Measurements from ENCODE around the gene HIBCH. TPM values are rescaled to one million over a fixed set of nuclear protein-coding genes. Genes with fewer than 3 reads are reported as not detected.
"Not testable (repeated sequence)": the region's sequence is repeated elsewhere in the genome, so short reads cannot be mapped to it uniquely, and the experiment has no call there.

The HIBCH gene, protein sequence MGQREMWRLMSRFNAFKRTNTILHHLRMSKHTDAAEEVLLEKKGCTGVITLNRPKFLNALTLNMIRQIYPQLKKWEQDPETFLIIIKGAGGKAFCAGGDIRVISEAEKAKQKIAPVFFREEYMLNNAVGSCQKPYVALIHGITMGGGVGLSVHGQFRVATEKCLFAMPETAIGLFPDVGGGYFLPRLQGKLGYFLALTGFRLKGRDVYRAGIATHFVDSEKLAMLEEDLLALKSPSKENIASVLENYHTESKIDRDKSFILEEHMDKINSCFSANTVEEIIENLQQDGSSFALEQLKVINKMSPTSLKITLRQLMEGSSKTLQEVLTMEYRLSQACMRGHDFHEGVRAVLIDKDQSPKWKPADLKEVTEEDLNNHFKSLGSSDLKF
- total RNA-seq (2012; rRNA removed) = 10.3 and 13.2 TPM in 2 replicates

DNA sequence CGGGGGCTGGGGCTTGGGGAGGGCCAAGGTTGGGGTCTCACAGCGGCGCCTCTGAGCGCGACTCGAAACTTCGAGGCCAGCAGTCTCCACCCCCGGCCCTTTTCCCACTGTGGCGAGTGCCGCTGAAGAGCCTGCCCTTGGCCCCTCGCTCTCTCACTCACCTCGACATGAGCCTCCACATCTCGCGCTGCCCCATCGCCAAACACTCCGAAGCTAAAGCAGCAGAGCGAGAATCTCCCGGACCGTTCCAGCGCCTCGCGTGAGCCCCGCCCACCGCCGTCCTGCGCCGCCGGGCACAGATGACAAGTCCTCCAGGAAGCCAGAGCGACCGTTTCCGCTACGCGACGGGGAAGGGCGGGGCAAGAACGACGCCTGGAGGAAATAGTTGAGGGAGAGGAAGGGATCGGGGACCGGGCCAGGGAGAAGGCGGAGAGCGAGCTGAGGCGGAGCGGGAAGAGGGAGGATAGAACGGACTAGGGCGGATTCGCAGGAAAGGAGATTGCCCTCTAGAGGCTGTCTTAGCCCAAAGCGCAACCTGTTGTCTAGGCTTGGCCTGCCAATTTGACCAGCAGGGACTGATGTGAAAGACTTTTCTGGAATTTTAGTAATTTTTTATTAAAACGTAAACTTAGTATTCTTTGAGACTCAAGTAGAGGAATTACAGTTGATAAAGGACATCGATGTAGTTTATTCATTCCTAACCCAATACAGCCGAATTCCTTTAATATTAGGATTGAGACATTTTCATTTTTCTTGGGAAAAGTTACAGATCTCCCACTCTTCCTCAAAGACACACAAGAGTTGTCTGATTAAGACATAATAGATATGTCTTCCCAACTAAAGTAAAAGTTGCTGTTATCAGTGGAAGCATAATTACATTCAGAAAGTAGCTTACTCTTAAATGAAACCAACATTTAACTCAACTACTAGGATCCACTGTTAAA lies at the start of gene HIBCH:
Gene HIBCH, minus strand, starts transcription at position 272 of the 944 bp plus-strand sequence. Its CDS starts 76 bp downstream, at position 196.
- peak within 1 kb of the TSS; percentile 88 for H3K4me3 ChIP-seq (ENCODE audit: low read length)
- H3K4me1 ChIP-seq (ENCODE audit: control insufficient read depth, insufficient read depth, low read length) = peaks cover 24% of the 10 kb centered on the region
- H3K27me3 ChIP-seq (ENCODE audit: control insufficient read depth, insufficient read depth, low read length) = no peaks in the 10 kb centered on the region
- H3K36me3 ChIP-seq (ENCODE audit: insufficient read depth, low read length) = no peaks in the 10 kb centered on the region
- H3K4me2 ChIP-seq (ENCODE audit: low read length) = peak within 1 kb of the TSS; percentile 93
- peak within 1 kb of the TSS; percentile 83 for H3K9ac ChIP-seq (ENCODE audit: low read depth, low read length)
- no peaks in the 10 kb centered on the region for H3K9me3 ChIP-seq (replicated peaks; ENCODE audit: low read length)

DNA sequence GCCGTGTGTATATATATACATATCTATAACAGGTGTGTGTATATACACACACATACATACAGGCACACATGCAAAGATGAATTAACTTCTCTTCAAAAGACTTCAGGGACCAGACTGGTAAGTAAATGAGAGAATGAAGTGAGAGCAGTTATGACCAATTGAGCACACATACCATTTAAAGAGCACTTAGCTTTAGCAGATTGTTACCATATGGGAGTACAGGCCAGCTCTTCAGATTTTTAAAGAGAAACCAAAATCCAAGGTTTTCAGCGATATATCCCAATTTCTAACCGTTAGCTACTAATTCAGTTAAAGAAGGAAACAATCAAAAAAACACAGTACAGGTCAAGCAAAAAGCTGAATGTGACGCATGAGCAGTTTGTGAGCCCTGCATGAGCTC lies 47.5 kb upstream of the HIBCH start:
- Histone ChIP-seq H3K4me1 (ENCODE audit: control insufficient read depth, insufficient read depth, low read length) (no peaks in the 10 kb centered on the region), H3K27me3 (ENCODE audit: control insufficient read depth, insufficient read depth, low read length) (no peaks in the 10 kb centered on the region), H3K9me3 (replicated peaks; ENCODE audit: low read length) (no peaks in the 10 kb centered on the region), H3K4me2 (ENCODE audit: low read length) (no peak overlapping the region), H3K36me3 (ENCODE audit: insufficient read depth, low read length) (peaks cover 30% of the 10 kb centered on the region), H3K9ac (ENCODE audit: low read depth, low read length) (no peak overlapping the region), H3K4me3 (ENCODE audit: low read length) (no peak overlapping the region)

DNA sequence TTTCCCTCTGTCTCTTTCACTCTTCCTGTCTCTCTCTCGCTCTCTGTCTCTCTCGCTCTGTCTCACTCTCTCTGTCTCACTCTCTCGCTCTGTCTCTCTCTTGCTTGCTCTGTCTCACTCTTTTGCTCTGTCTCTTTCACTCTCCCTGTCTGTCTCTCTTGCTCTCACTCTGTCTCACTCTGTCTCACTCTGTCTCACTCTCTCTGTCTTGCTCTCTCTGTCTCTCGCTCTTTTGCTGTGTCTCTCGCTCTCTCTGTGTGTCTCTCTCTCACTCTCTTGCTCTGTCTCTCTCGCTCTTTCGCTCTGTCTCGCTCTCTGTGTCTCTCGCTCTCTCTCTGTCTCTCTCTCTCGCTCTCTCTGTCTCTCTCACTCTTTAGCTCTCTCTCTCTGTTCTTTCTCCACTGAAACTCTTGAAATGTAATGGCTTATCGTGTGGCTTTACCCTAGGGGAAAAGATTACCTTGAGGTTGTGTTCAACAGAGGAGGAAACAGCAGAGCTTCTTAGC lies 46.7 kb upstream of the HIBCH start:
- no peaks in the 10 kb centered on the region for H3K4me1 ChIP-seq (ENCODE audit: control insufficient read depth, insufficient read depth, low read length)
- no peaks in the 10 kb centered on the region for H3K27me3 ChIP-seq (ENCODE audit: control insufficient read depth, insufficient read depth, low read length)
- no peak overlapping the region for H3K9ac ChIP-seq (ENCODE audit: low read depth, low read length)
- H3K4me3 ChIP-seq (ENCODE audit: low read length) = no peak overlapping the region
- no peak overlapping the region for H3K4me2 ChIP-seq (ENCODE audit: low read length)
- H3K36me3 ChIP-seq (ENCODE audit: insufficient read depth, low read length) = peaks cover 30% of the 10 kb centered on the region
- no peaks in the 10 kb centered on the region for H3K9me3 ChIP-seq (replicated peaks; ENCODE audit: low read length)

DNA sequence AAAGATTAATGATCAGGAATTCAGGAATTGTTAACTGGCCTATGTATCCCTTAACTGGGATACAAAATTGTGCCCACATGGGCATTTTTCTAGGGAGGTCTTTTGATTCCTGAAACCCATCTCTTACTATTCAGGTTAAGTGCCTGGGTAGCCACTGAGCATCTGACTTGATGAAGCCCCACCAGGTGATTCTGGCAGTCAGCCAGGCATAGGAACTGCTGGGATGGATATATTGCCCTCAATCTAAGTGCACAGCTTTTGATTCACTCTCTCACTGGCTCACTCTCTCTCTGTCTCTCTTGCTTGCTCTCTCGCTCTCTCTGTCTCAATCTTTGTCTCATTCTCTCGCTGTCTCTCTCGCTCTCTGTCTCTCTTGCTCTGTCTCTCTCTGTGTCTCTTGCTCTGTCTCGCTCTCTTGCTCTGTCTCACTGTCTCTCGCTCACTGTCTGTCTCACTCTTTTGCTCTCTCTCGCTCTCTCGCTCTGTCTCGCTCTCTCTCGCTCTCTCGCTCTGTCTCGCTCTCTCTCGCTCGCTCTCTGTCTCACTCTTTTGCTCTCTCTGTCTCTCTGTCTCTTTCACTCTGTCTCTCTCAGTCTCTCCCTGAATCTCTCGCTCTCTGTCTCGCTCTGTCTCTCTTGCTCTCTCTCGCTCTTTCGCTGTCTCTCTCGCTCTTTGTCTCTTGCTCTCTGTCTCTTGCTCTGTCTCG lies 46.0 kb upstream of the HIBCH start:
- no peaks in the 10 kb centered on the region for H3K4me1 ChIP-seq (ENCODE audit: control insufficient read depth, insufficient read depth, low read length)
- no peaks in the 10 kb centered on the region for H3K9me3 ChIP-seq (replicated peaks; ENCODE audit: low read length)
- H3K27me3 ChIP-seq (ENCODE audit: control insufficient read depth, insufficient read depth, low read length) = no peaks in the 10 kb centered on the region
- H3K36me3 ChIP-seq (ENCODE audit: insufficient read depth, low read length) = peaks cover 27% of the 10 kb centered on the region
- H3K4me3 ChIP-seq (ENCODE audit: low read length) = no peak overlapping the region
- no peak overlapping the region for H3K4me2 ChIP-seq (ENCODE audit: low read length)
- no peak overlapping the region for H3K9ac ChIP-seq (ENCODE audit: low read depth, low read length)

DNA sequence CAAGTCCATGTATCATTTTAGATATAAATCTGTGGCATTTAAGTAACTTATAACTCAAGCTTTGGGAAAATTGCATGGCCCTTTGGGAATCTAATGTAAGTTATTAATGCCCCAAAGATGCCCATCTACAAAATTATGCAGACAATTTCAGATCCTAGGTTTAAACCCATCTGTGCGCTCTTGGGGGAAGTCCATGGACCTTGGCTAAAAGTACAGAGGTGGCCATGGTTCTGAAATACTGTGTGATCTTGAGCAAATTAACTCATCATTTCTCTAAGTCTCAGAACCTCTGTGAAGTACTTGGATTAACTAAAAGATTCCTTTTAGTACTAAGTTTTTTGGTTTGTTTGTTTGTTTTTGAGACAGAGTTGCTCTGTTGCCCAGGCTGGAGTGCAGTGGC lies 43.3 kb upstream of the HIBCH start:
- no peaks in the 10 kb centered on the region for H3K9me3 ChIP-seq (replicated peaks; ENCODE audit: low read length)
- no peak overlapping the region for H3K4me2 ChIP-seq (ENCODE audit: low read length)
- peaks cover 10% of the 10 kb centered on the region for H3K36me3 ChIP-seq (ENCODE audit: insufficient read depth, low read length)
- H3K4me1 ChIP-seq (ENCODE audit: control insufficient read depth, insufficient read depth, low read length) = peaks cover 17% of the 10 kb centered on the region
- no peaks in the 10 kb centered on the region for H3K27me3 ChIP-seq (ENCODE audit: control insufficient read depth, insufficient read depth, low read length)
- H3K4me3 ChIP-seq (ENCODE audit: low read length) = no peak overlapping the region
- no peak overlapping the region for H3K9ac ChIP-seq (ENCODE audit: low read depth, low read length)

DNA sequence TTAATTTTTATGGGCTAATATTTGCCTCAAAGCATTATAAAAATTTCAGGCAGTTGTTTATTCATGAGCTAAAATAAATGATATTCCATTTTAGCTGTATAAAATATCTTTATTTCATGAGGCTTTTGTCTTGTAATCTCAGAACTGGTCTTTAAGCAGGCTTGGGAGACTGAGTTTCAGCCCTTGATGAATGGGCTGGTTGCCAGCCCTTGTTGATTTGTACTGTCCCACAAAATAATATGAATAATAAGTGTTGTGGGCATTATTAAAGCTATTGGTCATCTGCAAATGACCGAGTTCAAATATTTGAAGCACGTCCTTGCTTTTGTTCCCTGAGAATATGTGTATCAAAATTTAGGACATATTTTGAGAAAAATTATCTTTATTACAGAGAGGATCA lies 41.9 kb upstream of the HIBCH start:
- H3K4me2 ChIP-seq (ENCODE audit: low read length) = no peak overlapping the region

DNA sequence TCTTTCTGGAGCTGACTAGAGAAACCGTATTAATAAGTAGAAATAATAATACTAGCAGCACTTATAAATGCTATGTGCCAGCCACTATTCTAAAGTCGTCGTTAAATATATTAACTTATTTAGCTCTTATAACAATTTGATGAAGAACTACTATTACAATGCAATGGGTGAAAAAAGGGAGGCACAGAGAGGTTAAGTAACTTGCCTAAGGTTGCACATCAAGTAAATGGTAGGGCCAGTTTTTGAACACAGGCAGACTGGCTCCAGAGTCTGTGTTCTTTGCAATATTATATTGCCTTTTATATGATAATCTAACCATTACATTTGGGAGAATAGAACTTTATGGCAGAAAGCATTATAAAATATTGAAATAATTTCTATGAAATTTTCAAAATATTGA lies 41.3 kb upstream of the HIBCH start:
- no peak overlapping the region for H3K4me2 ChIP-seq (ENCODE audit: low read length)
- H3K9me3 ChIP-seq (replicated peaks; ENCODE audit: low read length) = no peaks in the 10 kb centered on the region
- no peaks in the 10 kb centered on the region for H3K27me3 ChIP-seq (ENCODE audit: control insufficient read depth, insufficient read depth, low read length)
- H3K4me1 ChIP-seq (ENCODE audit: control insufficient read depth, insufficient read depth, low read length) = peaks cover 17% of the 10 kb centered on the region
- H3K4me3 ChIP-seq (ENCODE audit: low read length) = no peak overlapping the region
- no peak overlapping the region for H3K9ac ChIP-seq (ENCODE audit: low read depth, low read length)
- peaks cover 4% of the 10 kb centered on the region for H3K36me3 ChIP-seq (ENCODE audit: insufficient read depth, low read length)

More for the DNA sequence above, 41.9 kb upstream of the HIBCH start:
- Histone ChIP-seq H3K4me1 (ENCODE audit: control insufficient read depth, insufficient read depth, low read length) (peaks cover 17% of the 10 kb centered on the region), H3K9ac (ENCODE audit: low read depth, low read length) (no peak overlapping the region), H3K4me3 (ENCODE audit: low read length) (no peak overlapping the region), H3K9me3 (replicated peaks; ENCODE audit: low read length) (no peaks in the 10 kb centered on the region), H3K27me3 (ENCODE audit: control insufficient read depth, insufficient read depth, low read length) (no peaks in the 10 kb centered on the region), H3K36me3 (ENCODE audit: insufficient read depth, low read length) (peaks cover 4% of the 10 kb centered on the region)

DNA sequence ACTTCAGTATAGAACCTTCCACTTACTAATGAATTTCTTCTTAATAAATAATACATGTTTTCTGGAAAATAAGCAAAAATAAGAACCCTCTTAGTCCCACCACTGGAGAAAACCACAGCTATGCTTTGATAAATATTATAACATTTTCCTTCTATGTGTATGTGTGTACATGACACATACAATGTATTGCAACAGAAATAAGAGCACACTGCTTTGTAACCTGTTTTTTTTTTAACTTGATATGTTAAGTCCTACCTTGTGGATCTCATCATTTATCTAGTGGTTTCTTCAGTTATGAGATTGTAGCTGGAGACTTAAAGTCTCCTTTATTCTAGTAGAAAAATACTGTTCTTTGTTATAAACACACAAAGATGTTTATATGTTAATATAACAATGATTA lies 40.9 kb upstream of the HIBCH start:
- Histone ChIP-seq H3K27me3 (ENCODE audit: control insufficient read depth, insufficient read depth, low read length) (no peaks in the 10 kb centered on the region), H3K4me3 (ENCODE audit: low read length) (no peak overlapping the region), H3K4me1 (ENCODE audit: control insufficient read depth, insufficient read depth, low read length) (peaks cover 17% of the 10 kb centered on the region), H3K9ac (ENCODE audit: low read depth, low read length) (peak overlapping the region; percentile 56), H3K36me3 (ENCODE audit: insufficient read depth, low read length) (peaks cover 4% of the 10 kb centered on the region), H3K4me2 (ENCODE audit: low read length) (no peak overlapping the region), H3K9me3 (replicated peaks; ENCODE audit: low read length) (no peaks in the 10 kb centered on the region)

DNA sequence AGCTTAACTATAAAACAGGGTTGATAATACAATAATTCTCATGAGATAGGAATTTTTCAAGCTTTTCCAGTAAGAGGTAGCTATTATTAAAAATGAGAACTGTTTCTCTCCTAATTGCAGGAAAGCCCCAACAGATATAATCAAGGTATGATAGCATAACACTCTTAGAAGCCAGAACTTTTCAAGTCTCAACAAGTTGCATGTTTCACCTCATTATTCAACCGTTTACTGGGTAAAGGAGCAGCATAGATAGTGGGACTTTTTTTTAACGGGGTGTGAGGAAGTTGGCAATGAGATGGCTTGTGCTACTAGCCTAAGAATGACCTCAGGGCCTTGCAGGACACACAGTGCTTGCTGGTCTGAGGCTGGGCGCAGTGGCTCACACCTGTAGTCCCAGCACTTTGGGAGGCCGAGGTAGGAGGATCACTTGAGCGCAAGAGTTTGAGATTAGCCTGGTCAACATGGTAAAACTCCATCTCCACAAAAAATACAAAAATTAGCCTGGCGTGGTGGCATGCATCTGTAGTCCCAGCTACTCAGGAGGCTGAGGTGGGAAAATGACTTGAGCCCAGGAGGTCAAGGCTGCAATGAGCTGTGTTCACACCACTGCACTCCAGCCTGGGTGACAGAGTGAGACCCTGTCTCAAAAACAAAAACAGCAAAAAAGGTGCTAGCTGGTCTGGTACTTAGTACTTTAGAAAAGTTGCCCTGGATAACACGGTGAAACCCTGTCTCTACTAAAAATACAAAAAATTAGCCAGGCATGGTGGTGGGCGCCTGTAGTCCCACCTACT lies 39.2 kb upstream of the HIBCH start:
- H3K9ac ChIP-seq (ENCODE audit: low read depth, low read length); H3K36me3 ChIP-seq (ENCODE audit: insufficient read depth, low read length); H3K27me3 ChIP-seq (ENCODE audit: control insufficient read depth, insufficient read depth, low read length); H3K9me3 ChIP-seq (replicated peaks; ENCODE audit: low read length); H3K4me3 ChIP-seq (ENCODE audit: low read length): not testable (repeated sequence)
- Histone ChIP-seq H3K4me2 (ENCODE audit: low read length) (peak overlapping the region; percentile 84), H3K4me1 (ENCODE audit: control insufficient read depth, insufficient read depth, low read length) (peaks cover 17% of the 10 kb centered on the region)

DNA sequence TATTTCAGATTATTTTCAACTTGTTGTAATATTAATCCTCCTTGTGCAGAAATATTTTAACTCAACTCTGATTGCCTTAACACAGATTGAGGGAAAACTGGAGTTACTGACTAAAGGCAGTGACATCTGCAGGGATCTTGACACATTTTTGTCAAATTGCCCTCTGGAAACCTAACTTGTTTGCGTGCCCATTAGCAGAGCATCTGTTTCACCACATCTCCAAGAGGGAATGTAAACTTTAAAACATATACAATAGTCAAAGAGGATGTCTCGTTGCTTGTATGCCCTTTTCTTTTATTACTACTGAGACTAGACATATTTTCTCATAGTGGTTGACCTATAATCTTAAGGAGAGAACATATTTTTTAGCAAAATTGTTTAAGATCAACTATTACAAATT lies 38.0 kb upstream of the HIBCH start:
- no peak overlapping the region for H3K4me3 ChIP-seq (ENCODE audit: low read length)
- H3K4me2 ChIP-seq (ENCODE audit: low read length) = no peak overlapping the region
- H3K4me1 ChIP-seq (ENCODE audit: control insufficient read depth, insufficient read depth, low read length) = peaks cover 17% of the 10 kb centered on the region
- H3K36me3 ChIP-seq (ENCODE audit: insufficient read depth, low read length) = no peaks in the 10 kb centered on the region
- H3K9me3 ChIP-seq (replicated peaks; ENCODE audit: low read length) = no peaks in the 10 kb centered on the region
- H3K27me3 ChIP-seq (ENCODE audit: control insufficient read depth, insufficient read depth, low read length) = no peaks in the 10 kb centered on the region
- H3K9ac ChIP-seq (ENCODE audit: low read depth, low read length) = no peak overlapping the region
